WTC11 (cell line): Measurements from ENCODE around the gene NTMT1. TPM values are rescaled to one million over a fixed set of nuclear protein-coding genes. Genes with fewer than 3 reads are reported as not detected.

Experiments
- ATAC-seq: fragments of 200-7000 bp; cut with Tn5 transposase; 2 replicates; pipeline ENCODE4 v1.10.0; 2021; ENCODE audit warnings: mild to moderate bottlenecking, moderate library complexity
- CTCF ChIA-PET: fragments of 300-600 bp; sonication (Branson Sonifier 250); formaldehyde crosslinking; loops from one replicate; lab custom pipeline; 2021; ENCODE audit warnings: antibody characterized with exemption; lab: Charles Lee
- POLR2A ChIA-PET: fragments of 350-600 bp; sonication (Branson Sonifier 250); formaldehyde crosslinking; loops from one replicate; lab custom pipeline; 2021; ENCODE audit warnings: antibody characterized with exemption; lab: Charles Lee
- DNase-seq: peaks from one replicate; pipeline ENCODE4 v3.0.0; 2021; ENCODE audit warnings: low spot score
- H3K27ac Mint-ChIP-seq: 2 replicates; pipeline ENCODE4 v1.8.0; 2021; ENCODE audit warnings: mixed read lengths
- H3K27me3 Mint-ChIP-seq: 2 replicates; pipeline ENCODE4 v1.8.0; 2021; ENCODE audit warnings: low read depth, mild to moderate bottlenecking, moderate library complexity, mixed read lengths
- H3K36me3 Mint-ChIP-seq: 2 replicates; pipeline ENCODE4 v1.8.0; 2021; ENCODE audit warnings: mixed read lengths
- H3K4me1 Mint-ChIP-seq: 2 replicates; pipeline ENCODE4 v1.8.0; 2022; ENCODE audit warnings: mixed read lengths
- H3K4me3 Mint-ChIP-seq: 2 replicates; pipeline ENCODE4 v1.8.0; 2021; ENCODE audit warnings: mild to moderate bottlenecking, moderate library complexity, mixed read lengths
- H3K9me3 Mint-ChIP-seq: 2 replicates; pipeline ENCODE4 v1.8.0; 2021; ENCODE audit warnings: mixed read lengths
- AR ChIP-seq: fragments of 250-450 bp; sonication (Bioruptor Pico); IDR thresholded peaks from 2 replicates; pipeline ENCODE4 v1.9.0; 2021; ENCODE audit warnings: mild to moderate bottlenecking
- E2F5 ChIP-seq: sonication (generic); formaldehyde crosslinking; IDR thresholded peaks from 2 replicates; pipeline ENCODE4 v1.8.1; 2022; ENCODE audit warnings: mild to moderate bottlenecking, moderate library complexity, missing genetic modification reagents
- FOXK1 ChIP-seq: sonication (generic); formaldehyde crosslinking; IDR thresholded peaks from 2 replicates; pipeline ENCODE4 v1.8.0; 2022; ENCODE audit warnings: mild to moderate bottlenecking, moderate library complexity, missing genetic modification reagents
- JAZF1 ChIP-seq: fragments of 250-450 bp; sonication (Bioruptor Pico); IDR thresholded peaks from 2 replicates; pipeline ENCODE4 v1.9.0; 2021; ENCODE audit warnings: moderate library complexity, mild to moderate bottlenecking, inconsistent platforms
- JUN ChIP-seq: sonication (generic); formaldehyde crosslinking; IDR thresholded peaks from 2 replicates; pipeline ENCODE4 v1.8.0; 2023; ENCODE audit warnings: mild to moderate bottlenecking, missing genetic modification reagents
- KAT7 ChIP-seq: sonication (generic); formaldehyde crosslinking; IDR thresholded peaks from 2 replicates; pipeline ENCODE4 v1.8.1; 2023; ENCODE audit warnings: missing genetic modification reagents, mild to moderate bottlenecking, borderline replicate concordance
- MXD4 ChIP-seq: fragments of 250-450 bp; sonication (Bioruptor Pico); IDR thresholded peaks from 2 replicates; pipeline ENCODE4 v1.8.0; 2021; ENCODE audit warnings: mild to moderate bottlenecking, moderate library complexity, borderline replicate concordance
- MYBL2 ChIP-seq: sonication (generic); formaldehyde crosslinking; IDR thresholded peaks from 2 replicates; pipeline ENCODE4 v1.8.1; 2023; ENCODE audit warnings: mild to moderate bottlenecking, moderate library complexity, missing genetic modification reagents
- NFATC4 ChIP-seq: fragments of 250-450 bp; sonication (Bioruptor Pico); IDR thresholded peaks from 2 replicates; pipeline ENCODE4 v1.9.0; 2021; ENCODE audit warnings: mild to moderate bottlenecking
- NFE2L1 ChIP-seq: sonication (generic); formaldehyde crosslinking; IDR thresholded peaks from 2 replicates; pipeline ENCODE4 v1.8.1; 2023; ENCODE audit warnings: missing genetic modification reagents
- NFYB ChIP-seq: sonication (generic); formaldehyde crosslinking; conservative IDR thresholded peaks from 2 replicates; pipeline ENCODE4 v1.8.0; 2022; ENCODE audit warnings: low read depth, missing genetic modification reagents
- NR1H2 ChIP-seq: sonication (generic); formaldehyde crosslinking; IDR thresholded peaks from 2 replicates; pipeline ENCODE4 v1.9.0; 2021; ENCODE audit warnings: mild to moderate bottlenecking, moderate library complexity, missing genetic modification reagents
- NR3C1 ChIP-seq: sonication (generic); formaldehyde crosslinking; conservative IDR thresholded peaks from 2 replicates; pipeline ENCODE4 v1.8.1; 2023; ENCODE audit warnings: low read depth, mild to moderate bottlenecking, missing genetic modification reagents
- PREB ChIP-seq: sonication (generic); formaldehyde crosslinking; IDR thresholded peaks from 2 replicates; pipeline ENCODE4 v1.8.1; 2022; ENCODE audit warnings: mild to moderate bottlenecking, missing genetic modification reagents, moderate library complexity, borderline replicate concordance
- SMAD4 ChIP-seq: sonication (generic); formaldehyde crosslinking; IDR thresholded peaks from 2 replicates; pipeline ENCODE4 v1.8.0; 2022; ENCODE audit warnings: mild to moderate bottlenecking, missing genetic modification reagents
- SOX15 ChIP-seq: fragments of 250-450 bp; sonication (Bioruptor Pico); IDR thresholded peaks from 2 replicates; pipeline ENCODE4 v1.9.0; 2021; ENCODE audit warnings: mild to moderate bottlenecking
- SP1 ChIP-seq: sonication (generic); formaldehyde crosslinking; conservative IDR thresholded peaks from 2 replicates; pipeline ENCODE4 v1.8.1; 2022; ENCODE audit warnings: missing genetic modification reagents
- TEAD4 ChIP-seq: sonication (generic); formaldehyde crosslinking; IDR thresholded peaks from 2 replicates; pipeline ENCODE4 v1.8.0; 2022; ENCODE audit warnings: mild to moderate bottlenecking, missing genetic modification reagents
- TP53 ChIP-seq: sonication (generic); formaldehyde crosslinking; IDR thresholded peaks from 2 replicates; pipeline ENCODE4 v1.8.1; 2023; ENCODE audit warnings: mild to moderate bottlenecking, missing genetic modification reagents
- ZMAT4 ChIP-seq: fragments of 250-450 bp; sonication (Bioruptor Pico); IDR thresholded peaks from 2 replicates; pipeline ENCODE4 v1.9.0; 2021; ENCODE audit warnings: mild to moderate bottlenecking
- ZNF219 ChIP-seq: sonication (generic); formaldehyde crosslinking; IDR thresholded peaks from 2 replicates; pipeline ENCODE4 v1.8.0; 2023; ENCODE audit warnings: missing genetic modification reagents, mild to moderate bottlenecking, borderline replicate concordance
- ZNF232 ChIP-seq: sonication (generic); formaldehyde crosslinking; IDR thresholded peaks from 2 replicates; pipeline ENCODE4 v1.8.0; 2022; ENCODE audit warnings: mild to moderate bottlenecking, missing genetic modification reagents
- ZNF263 ChIP-seq: sonication (generic); formaldehyde crosslinking; IDR thresholded peaks from 2 replicates; pipeline ENCODE4 v1.8.1; 2022; ENCODE audit warnings: low read depth, mild to moderate bottlenecking, moderate library complexity, missing genetic modification reagents
- ZNF317 ChIP-seq: sonication (generic); formaldehyde crosslinking; IDR thresholded peaks from 2 replicates; pipeline ENCODE4 v1.8.1; 2023; ENCODE audit warnings: low read depth, mild to moderate bottlenecking, moderate library complexity, missing genetic modification reagents, borderline replicate concordance
- ZSCAN18 ChIP-seq: fragments of 250-450 bp; sonication (Bioruptor Pico); IDR thresholded peaks from 2 replicates; pipeline ENCODE4 v2.1.2; 2022; ENCODE audit warnings: mild to moderate bottlenecking, moderate library complexity
- total RNA-seq: library from RNA; stranded (reverse); gene quantifications from 3 replicates; pipeline ENCODE4 v1.2.3, GENCODE V29; 2021
- TF ChIP-seq, protein P1 (sequence below): fragments of 250-450 bp; sonication (Bioruptor Pico); IDR thresholded peaks from 2 replicates; pipeline ENCODE4 v1.8.0; 2021; ENCODE audit warnings: mild to moderate bottlenecking

Gene NTMT1
- total RNA-seq, 1 experiment from 2014 or later: 71.1 TPM

DNA sequence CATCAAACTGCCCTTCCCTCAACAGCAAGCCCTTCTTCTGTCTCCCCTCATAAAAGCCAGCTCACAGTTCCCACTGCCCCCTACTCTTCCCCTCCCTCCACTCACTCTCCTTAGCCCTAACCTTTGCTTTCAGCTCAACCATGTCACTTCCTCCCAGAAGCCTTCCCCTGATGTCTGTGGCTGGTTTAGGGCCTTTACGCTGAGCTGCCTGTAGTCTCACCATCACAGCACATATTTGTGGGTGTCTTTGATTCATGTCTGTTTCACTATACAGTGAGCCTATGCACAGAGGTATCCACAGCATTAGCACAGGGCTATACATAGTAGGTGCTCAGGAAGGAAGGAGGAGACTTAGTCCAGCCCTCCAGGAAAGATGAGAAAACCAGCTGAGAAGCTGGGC is 39.7 kb upstream of the NTMT1 start:
- no peaks in the 10 kb centered on the region for H3K36me3 Mint-ChIP-seq
- DNase-seq (no peak), ATAC-seq (no peak)
- peaks cover 37% of the 10 kb centered on the region for H3K4me1 Mint-ChIP-seq
- ChIA-PET POLR2A (interaction anchor here (0.5 to 1.8 kb wide), 2 partner anchors 10 to 15 kb away, joined by 4 to 10 read pairs; no protein-coding TSS in a partner anchor), CTCF (interaction anchor here (0.9 to 2.1 kb wide), 8 partner anchors 8 to 126 kb away, joined by 3 to 11 read pairs (median 4); no protein-coding TSS in a partner anchor)
- TF ChIP-seq NR1H2 (CRISPR knock-in tag) (no peak), FOXK1 (no peak), ZNF232 (CRISPR knock-in tag) (no peak), NFYB (CRISPR knock-in tag) (no peak), JUN (no peak), PREB (CRISPR knock-in tag) (no peak), ZMAT4 (CRISPR knock-in tag) (no peak), TEAD4 (CRISPR knock-in tag) (no peak), SP1 (CRISPR knock-in tag) (no peak)
- peaks cover 29% of the 10 kb centered on the region for H3K27me3 Mint-ChIP-seq
- H3K9me3 Mint-ChIP-seq: 0 out of 2 replicates have a peak, but pooled peaks cover 4% of the 10 kb centered on the region
- no peak overlapping the region for H3K4me3 Mint-ChIP-seq
- H3K27ac Mint-ChIP-seq: no peak overlapping the region; the same call in 1 of the 2 replicates

- Mint-ChIP-seq H3K27ac (no peak overlapping the region), H3K4me1 (peaks cover 36% of the 10 kb centered on the region), H3K4me3 (no peak overlapping the region), H3K27me3 (peaks cover 29% of the 10 kb centered on the region), H3K9me3 (0 out of 2 replicates have a peak, but pooled peaks cover 4% of the 10 kb centered on the region), H3K36me3 (no peaks in the 10 kb centered on the region)
- CTCF ChIA-PET: interaction anchor here (0.9 to 2.1 kb wide), 9 partner anchors 8 to 127 kb away, joined by 3 to 11 read pairs (median 4); no protein-coding TSS in a partner anchor
- ATAC-seq (no peak; the same call in 1 of the 2 replicates), DNase-seq (no peak)
- TF ChIP-seq SP1 (CRISPR knock-in tag) (no peak), ZNF317 (no peak), ZNF219 (no peak), NFYB (CRISPR knock-in tag) (no peak), E2F5 (no peak), FOXK1 (no peak), SMAD4 (CRISPR knock-in tag) (no peak), KAT7 (no peak), ZNF263 (CRISPR knock-in tag) (no peak), NFATC4 (CRISPR knock-in tag) (no peak), SOX15 (no peak), MYBL2 (CRISPR knock-in tag) (no peak), NFE2L1 (CRISPR knock-in tag) (no peak), NR3C1 (CRISPR knock-in tag) (no peak), MXD4 (CRISPR knock-in tag) (no peak), JAZF1 (no peak), AR (no peak), ZSCAN18 (CRISPR knock-in tag) (no peak), TP53 (CRISPR knock-in tag) (no peak)
- TF ChIP-seq, protein P1, sequence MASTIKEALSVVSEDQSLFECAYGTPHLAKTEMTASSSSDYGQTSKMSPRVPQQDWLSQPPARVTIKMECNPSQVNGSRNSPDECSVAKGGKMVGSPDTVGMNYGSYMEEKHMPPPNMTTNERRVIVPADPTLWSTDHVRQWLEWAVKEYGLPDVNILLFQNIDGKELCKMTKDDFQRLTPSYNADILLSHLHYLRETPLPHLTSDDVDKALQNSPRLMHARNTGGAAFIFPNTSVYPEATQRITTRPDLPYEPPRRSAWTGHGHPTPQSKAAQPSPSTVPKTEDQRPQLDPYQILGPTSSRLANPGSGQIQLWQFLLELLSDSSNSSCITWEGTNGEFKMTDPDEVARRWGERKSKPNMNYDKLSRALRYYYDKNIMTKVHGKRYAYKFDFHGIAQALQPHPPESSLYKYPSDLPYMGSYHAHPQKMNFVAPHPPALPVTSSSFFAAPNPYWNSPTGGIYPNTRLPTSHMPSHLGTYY: no peak
- POLR2A ChIA-PET: interaction anchor here (1.8 kb wide), 1 partner anchor 9 kb away, joined by 10 read pairs; no protein-coding TSS in a partner anchor
Observed at GRCh38 chr9:129586685-129587084, 39.3 kb upstream of the NTMT1 start.
